ENCODE results near the gene VWA5B2.

Gene VWA5B2

DNA sequence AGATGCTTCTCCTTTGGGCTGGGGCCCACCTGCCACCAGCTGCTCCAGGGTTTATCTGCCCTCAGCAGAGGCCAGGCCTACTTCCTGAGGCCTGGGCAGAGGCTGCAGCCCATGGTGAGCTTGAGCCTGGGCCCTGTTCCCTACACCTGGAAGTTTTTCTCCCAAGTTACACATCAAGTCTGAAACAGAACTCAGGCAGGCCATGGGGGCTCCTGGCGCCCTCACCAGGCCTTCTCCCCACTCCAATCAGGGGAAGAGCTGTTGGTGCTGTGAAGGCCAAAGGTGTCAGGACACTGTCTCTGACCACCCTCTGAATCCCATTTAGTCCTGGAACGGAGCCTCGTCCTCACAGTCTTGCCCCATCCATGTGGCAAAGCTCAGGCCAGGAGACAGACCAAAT lies 7.3 kb downstream of the VWA5B2 start:
- no peak for DNase-seq (ENCODE audit: low read depth)
- TF ChIP-seq, protein P1, sequence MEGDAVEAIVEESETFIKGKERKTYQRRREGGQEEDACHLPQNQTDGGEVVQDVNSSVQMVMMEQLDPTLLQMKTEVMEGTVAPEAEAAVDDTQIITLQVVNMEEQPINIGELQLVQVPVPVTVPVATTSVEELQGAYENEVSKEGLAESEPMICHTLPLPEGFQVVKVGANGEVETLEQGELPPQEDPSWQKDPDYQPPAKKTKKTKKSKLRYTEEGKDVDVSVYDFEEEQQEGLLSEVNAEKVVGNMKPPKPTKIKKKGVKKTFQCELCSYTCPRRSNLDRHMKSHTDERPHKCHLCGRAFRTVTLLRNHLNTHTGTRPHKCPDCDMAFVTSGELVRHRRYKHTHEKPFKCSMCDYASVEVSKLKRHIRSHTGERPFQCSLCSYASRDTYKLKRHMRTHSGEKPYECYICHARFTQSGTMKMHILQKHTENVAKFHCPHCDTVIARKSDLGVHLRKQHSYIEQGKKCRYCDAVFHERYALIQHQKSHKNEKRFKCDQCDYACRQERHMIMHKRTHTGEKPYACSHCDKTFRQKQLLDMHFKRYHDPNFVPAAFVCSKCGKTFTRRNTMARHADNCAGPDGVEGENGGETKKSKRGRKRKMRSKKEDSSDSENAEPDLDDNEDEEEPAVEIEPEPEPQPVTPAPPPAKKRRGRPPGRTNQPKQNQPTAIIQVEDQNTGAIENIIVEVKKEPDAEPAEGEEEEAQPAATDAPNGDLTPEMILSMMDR (IDR thresholded peaks at IDR 0.05; ENCODE audit: insufficient read depth, low read depth, low read length, missing control alignments), result no peak
- no peak overlapping the region for H3K4me3 ChIP-seq (ENCODE audit: low read depth, low read length)

DNA sequence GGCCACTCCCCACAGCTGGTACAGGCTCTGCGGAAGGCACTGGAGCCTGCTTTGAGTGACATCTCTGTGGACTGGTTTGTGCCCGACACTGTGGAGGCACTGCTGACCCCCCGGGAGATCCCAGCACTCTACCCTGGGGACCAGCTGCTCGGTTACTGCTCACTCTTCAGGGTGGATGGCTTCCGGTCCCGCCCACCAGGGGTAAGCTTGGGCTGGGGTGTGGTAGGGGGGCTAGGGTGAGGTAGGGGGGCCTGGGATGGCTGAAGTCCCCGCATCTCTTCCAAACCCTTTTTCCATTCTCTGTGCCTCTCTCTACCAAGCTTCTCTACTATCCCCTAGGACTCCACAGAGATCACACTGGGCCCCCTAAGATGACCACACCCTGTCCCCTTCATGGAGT lies 7.8 kb downstream of the VWA5B2 start:
- H3K4me3 ChIP-seq (ENCODE audit: low read depth, low read length), result no peak overlapping the region
- TF ChIP-seq, protein P1 (IDR thresholded peaks at IDR 0.05; ENCODE audit: insufficient read depth, low read depth, low read length, missing control alignments), result no peak
- no peak for DNase-seq (ENCODE audit: low read depth)

DNA sequence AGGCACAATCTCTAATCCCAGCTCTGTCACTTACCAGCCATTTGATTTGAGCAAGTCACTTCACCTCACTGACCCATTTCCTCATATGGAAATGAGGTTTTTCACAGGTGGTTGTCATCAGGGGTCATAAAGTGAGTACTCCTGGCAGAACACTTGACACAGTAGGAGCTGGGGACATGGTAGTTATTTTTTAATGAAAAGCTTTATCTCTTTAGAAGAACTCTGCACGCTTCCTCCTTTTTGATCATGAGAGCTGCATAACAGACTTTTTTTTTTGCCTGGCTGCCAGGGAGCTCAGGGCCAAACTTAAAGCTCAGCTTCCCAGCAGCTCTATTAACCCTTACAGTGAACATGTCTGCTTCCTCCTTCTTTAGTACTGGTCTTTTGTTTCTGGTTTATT lies 8.4 kb downstream of the VWA5B2 start:
- TF ChIP-seq, protein P1 (IDR thresholded peaks at IDR 0.05; ENCODE audit: insufficient read depth, low read depth, low read length, missing control alignments), result no peak
- DNase-seq (ENCODE audit: low read depth), result no peak
- H3K4me3 ChIP-seq (ENCODE audit: low read depth, low read length), result no peak overlapping the region

DNA sequence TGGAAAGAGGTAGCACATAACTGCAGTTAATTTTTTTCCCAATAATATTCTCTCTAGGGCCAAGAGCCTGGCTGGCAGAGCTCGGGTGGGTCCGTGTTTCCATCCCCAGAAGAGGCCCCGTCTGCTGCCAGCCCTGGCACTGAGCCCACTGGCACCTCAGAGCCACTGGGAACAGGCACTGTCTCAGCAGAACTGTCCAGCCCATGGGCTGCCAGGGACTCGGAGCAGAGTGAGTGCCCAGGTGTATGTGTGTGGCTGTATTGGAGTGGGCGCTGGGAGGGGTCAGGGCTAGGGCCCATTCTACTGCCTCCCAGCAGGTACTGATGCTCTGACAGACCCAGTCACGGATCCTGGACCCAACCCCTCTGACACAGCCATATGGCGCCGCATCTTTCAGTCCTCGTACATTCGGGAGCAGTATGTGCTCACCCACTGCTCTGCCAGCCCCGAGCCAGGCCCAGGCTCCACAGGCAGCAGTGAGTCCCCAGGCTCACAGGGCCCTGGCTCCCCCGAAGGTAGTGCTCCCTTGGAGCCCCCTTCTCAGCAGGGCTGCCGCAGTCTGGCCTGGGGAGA lies 8.9 kb downstream of the VWA5B2 start:
- no peak for DNase-seq (ENCODE audit: low read depth)
- TF ChIP-seq, protein P1 (IDR thresholded peaks at IDR 0.05; ENCODE audit: insufficient read depth, low read depth, low read length, missing control alignments), result no peak
- H3K4me3 ChIP-seq (ENCODE audit: low read depth, low read length), result no peak overlapping the region

DNA sequence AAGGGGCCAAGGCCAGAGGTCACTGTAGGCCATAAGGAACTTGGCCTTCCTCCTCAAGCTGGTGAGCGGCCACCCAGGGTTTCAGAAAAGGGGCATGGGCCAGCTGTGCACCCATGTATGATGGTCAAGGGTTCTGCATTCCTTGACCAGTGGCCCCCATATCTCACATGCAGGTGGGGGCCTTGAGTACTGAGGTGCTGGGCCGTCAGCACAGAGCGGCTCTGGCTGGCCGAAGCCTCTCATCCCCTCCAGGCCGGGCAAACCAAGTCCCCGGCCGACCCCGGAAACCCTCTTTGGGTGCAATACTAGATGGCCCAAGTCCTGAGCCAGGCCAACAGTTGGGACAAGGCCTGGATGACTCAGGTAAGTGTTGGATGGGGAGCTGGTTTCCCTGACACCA lies 9.8 kb downstream of the VWA5B2 start:
- H3K4me3 ChIP-seq (ENCODE audit: low read depth, low read length), result no peak overlapping the region
- TF ChIP-seq, protein P1 (IDR thresholded peaks at IDR 0.05; ENCODE audit: insufficient read depth, low read depth, low read length, missing control alignments), result no peak
- DNase-seq (ENCODE audit: low read depth), result no peak

DNA sequence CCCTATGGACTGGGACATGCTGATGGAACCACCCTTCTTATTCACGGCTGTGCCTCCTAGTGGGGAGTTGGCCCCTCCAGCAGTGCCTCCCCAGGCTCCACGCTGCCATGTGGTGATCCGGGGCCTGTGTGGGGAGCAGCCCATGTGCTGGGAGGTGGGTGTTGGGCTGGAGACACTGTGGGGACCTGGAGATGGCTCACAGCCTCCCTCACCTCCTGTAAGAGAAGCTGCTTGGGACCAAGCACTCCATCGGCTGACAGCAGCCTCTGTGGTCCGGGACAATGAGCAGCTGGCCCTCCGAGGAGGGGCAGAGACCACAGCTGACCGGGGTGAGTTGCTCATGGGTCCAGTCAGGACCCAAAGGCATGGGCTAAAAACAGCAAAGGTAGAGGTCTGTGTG lies 10.3 kb downstream of the VWA5B2 start:
- H3K4me3 ChIP-seq (ENCODE audit: low read depth, low read length), result no peak overlapping the region
- TF ChIP-seq, protein P1 (IDR thresholded peaks at IDR 0.05; ENCODE audit: insufficient read depth, low read depth, low read length, missing control alignments), result no peak
- no peak for DNase-seq (ENCODE audit: low read depth)

Measured in GM12865 (cell line).